T-helper 2 cell treated with Interferon-gamma antibody and Interleukin-4, amounts not matched to agents 100 ng/mL and 5 ng/mL, for 36 hours (primary cell): ENCODE data around the gene NSG1. TPM values are rescaled to one million over a fixed set of nuclear protein-coding genes. Genes with fewer than 3 reads are reported as not detected.
"Not testable (repeated sequence)": the region's sequence is repeated elsewhere in the genome, so short reads cannot be mapped to it uniquely, and the experiment has no call there.

Experiments used
- intact Hi-C: fragments of 100-400 bp; cut with micrococcal nuclease; formaldehyde crosslinking; loops from one replicate; pipeline ENCODE4 v1.15.1; 2023
- total RNA-seq: library from RNA; stranded (reverse); gene quantifications from 2 replicates; pipeline ENCODE4 v1.2.3, GENCODE V29; 2022

NSG1 gene
- total RNA-seq, 1 donor from 2014 or later, result 0.59 TPM

- intact Hi-C loops, result no loop called here
These were observed 29.2 kb downstream of the NSG1 start for GRCh38 chr4:4415806-4416805.

GRCh38 chr4:4416981-4417380 lies 30.1 kb downstream of the NSG1 start:
- intact Hi-C loops, result no loop called here

GRCh38 chr4:4417886-4418285 lies 31.0 kb downstream of the NSG1 start:
- intact Hi-C loops, result no loop called here

- intact Hi-C loops, result no loop called here
These were observed 31.9 kb downstream of the NSG1 start for GRCh38 chr4:4418676-4419390.

- intact Hi-C loops, result no loop called here
These were observed 33.0 kb downstream of the NSG1 start for GRCh38 chr4:4419896-4420295.

- intact Hi-C loops, result no loop called here
These were observed 33.5 kb downstream of the NSG1 start for GRCh38 chr4:4420421-4420820.

- intact Hi-C loops, result no loop called here
These were observed 34.5 kb downstream of the NSG1 start for GRCh38 chr4:4421356-4421755.

GRCh38 chr4:4422117-4422516 lies 35.2 kb downstream of the NSG1 start:
- intact Hi-C loops, result not testable (repeated sequence)

GRCh38 chr4:4422856-4423499 lies 36.1 kb downstream of the NSG1 start:
- intact Hi-C loops, result no loop called here

GRCh38 chr4:4423706-4424498 lies 37.0 kb downstream of the NSG1 start:
- intact Hi-C loops, result no loop called here

GRCh38 chr4:4424499-4425115 lies 37.7 kb downstream of the NSG1 start:
- intact Hi-C loops, result no loop called here

- intact Hi-C loops, result no loop called here
These were observed 38.3 kb downstream of the NSG1 start for GRCh38 chr4:4425119-4425690.

GRCh38 chr4:4425696-4426095 lies 38.8 kb downstream of the NSG1 start:
- intact Hi-C loops, result no loop called here

GRCh38 chr4:4426511-4427120 lies 39.7 kb downstream of the NSG1 start:
- intact Hi-C loops, result no loop called here

GRCh38 chr4:4427121-4427870 lies 40.4 kb downstream of the NSG1 start:
- intact Hi-C loops, result no loop called here

GRCh38 chr4:4427886-4428285 lies 41.0 kb downstream of the NSG1 start:
- intact Hi-C loops, result no loop called here

GRCh38 chr4:4428966-4429875 lies 42.3 kb downstream of the NSG1 start:
- intact Hi-C loops, result no loop called here
